H54 (cell line): Measurements from ENCODE around the gene SLC35F1.
"Not testable (repeated sequence)": the region's sequence is repeated elsewhere in the genome, so short reads cannot be mapped to it uniquely, and the experiment has no call there.

Experiments
- DNase-seq: peaks from one replicate; pipeline ENCODE4 v3.0.0; 2011; ENCODE audit warnings: low spot score, mixed read lengths; ENCODE audit not compliant: insufficient read length
- FAIRE-seq: peaks from 3 replicates; lab custom pipeline; 2011; peaks lifted over from hg19 to GRCh38; lab: Jason Lieb, UNC
- POLR2A ChIP-seq: IDR thresholded peaks from 2 replicates; pipeline ENCODE4 v1.6.1; 2011; ENCODE audit warnings: low read depth, mild to moderate bottlenecking, low read length

The SLC35F1 gene

GRCh38 chr6:117989086-117989485, 82.0 kb downstream of the SLC35F1 start:
- FAIRE-seq (no peak), DNase-seq (no peak)
- TF ChIP-seq POLR2A: no peak

GRCh38 chr6:117990151-117990550, 83.1 kb downstream of the SLC35F1 start:
- DNase-seq (no peak), FAIRE-seq (no peak)
- no peak for TF ChIP-seq POLR2A

- FAIRE-seq (no peak), DNase-seq (no peak)
- TF ChIP-seq POLR2A: no peak
Measured at GRCh38 chr6:117992856-117993255, 85.8 kb downstream of the SLC35F1 start.

- no peak for TF ChIP-seq POLR2A
- FAIRE-seq (no peak), DNase-seq (no peak)
Measured at GRCh38 chr6:118012944-118013343, 105.9 kb downstream of the SLC35F1 start.

GRCh38 chr6:118016532-118016931, 109.5 kb downstream of the SLC35F1 start:
- no peak for FAIRE-seq
- no peak for DNase-seq
- no peak for TF ChIP-seq POLR2A

- no peak for TF ChIP-seq POLR2A
- FAIRE-seq (no peak), DNase-seq (no peak)
Measured at GRCh38 chr6:118017301-118017848, 110.3 kb downstream of the SLC35F1 start.

- no peak for DNase-seq
- TF ChIP-seq POLR2A: no peak
- FAIRE-seq: no peak
Measured at GRCh38 chr6:118023771-118024170, 116.7 kb downstream of the SLC35F1 start.

GRCh38 chr6:118029967-118030366, 122.9 kb downstream of the SLC35F1 start:
- FAIRE-seq (no peak), DNase-seq (no peak)
- TF ChIP-seq POLR2A: no peak

GRCh38 chr6:118037479-118037878, 130.4 kb downstream of the SLC35F1 start:
- not testable (repeated sequence) for FAIRE-seq, DNase-seq

- TF ChIP-seq POLR2A: no peak
- FAIRE-seq (no peak), DNase-seq (no peak)
Measured at GRCh38 chr6:118042855-118043254, 135.8 kb downstream of the SLC35F1 start.

- TF ChIP-seq POLR2A: no peak
- DNase-seq (no peak), FAIRE-seq (no peak)
Measured at GRCh38 chr6:118044275-118044674, 137.2 kb downstream of the SLC35F1 start.

- no peak for TF ChIP-seq POLR2A
- no peak for DNase-seq
- FAIRE-seq: no peak
Measured at GRCh38 chr6:118054082-118054481, 147.0 kb downstream of the SLC35F1 start.

- no peak for FAIRE-seq
- TF ChIP-seq POLR2A: no peak
- DNase-seq: no peak
Measured at GRCh38 chr6:118061666-118062065, 154.6 kb downstream of the SLC35F1 start.

GRCh38 chr6:118080547-118080946, 173.5 kb downstream of the SLC35F1 start:
- DNase-seq (no peak), FAIRE-seq (no peak)
- TF ChIP-seq POLR2A: no peak

GRCh38 chr6:118083711-118084110, 176.6 kb downstream of the SLC35F1 start:
- DNase-seq: no peak
- no peak for TF ChIP-seq POLR2A
- FAIRE-seq: no peak

- no peak for TF ChIP-seq POLR2A
- no peak for DNase-seq
- FAIRE-seq: no peak
Measured at GRCh38 chr6:118085665-118086064, 178.6 kb downstream of the SLC35F1 start.
